K562 (cell line): ENCODE results near the gene MICU2. TPM values are rescaled to one million over a fixed set of nuclear protein-coding genes. Genes with fewer than 3 reads are reported as not detected.
"Not testable (repeated sequence)": the region's sequence is repeated elsewhere in the genome, so short reads cannot be mapped to it uniquely, and the experiment has no call there.

Experiments used
- ATAC-seq: fragments of 200-7000 bp; cut with Tn5 transposase; 3 replicates; pipeline ENCODE4 v1.9.1; 2020; ENCODE audit warnings: moderate library complexity
- BruUV-seq: library from RNA; stranded (reverse); fragments of 400-500 nt; replicated peaks from 2 replicates; lab custom pipeline; 2021; lab: Mats Ljungman, UMichigan
- CTCF ChIA-PET: fragments of 300-600 bp; formaldehyde crosslinking; extraction: SDS; loops from one replicate; lab custom pipeline; 2021; ENCODE audit warnings: low intra/inter-chr PET ratio; lab: Yijun Ruan, JAX
- POLR2A ChIA-PET: fragments of 300-600, 350-650 bp; sonication (Branson Sonifier 250); formaldehyde crosslinking; extraction: SDS; loops from one replicate; lab custom pipeline; 2021; ENCODE audit warnings: antibody characterized with exemption, inconsistent platforms; lab: Yijun Ruan, JAX
- DNase-seq, 4 experiments: peaks; one replicate each; pipeline versions ENCODE4 v3.0.0 to v3.0.0-alpha.2; 2011 to 2018; ENCODE audit warnings: low spot score in 3 of 4, mixed read lengths in 3 of 4; ENCODE audit errors: extremely low read depth in 1 of 4
- FAIRE-seq: peaks from 2 replicates; lab custom pipeline; 2011; peaks lifted over from hg19 to GRCh38; lab: Jason Lieb, UNC
- H2AFZ ChIP-seq: 2 replicates; pipeline ENCODE4 v1.6.0; 2011; ENCODE audit warnings: low read depth, low read length, control low read depth, inconsistent platforms
- H3K27ac ChIP-seq: fragments of 200-600 bp; 3 replicates; pipeline ENCODE4 v1.8.0; 2011; ENCODE audit warnings: low read depth, mild to moderate bottlenecking, control low read depth, inconsistent platforms, low read length, moderate library complexity, mixed read lengths; ENCODE audit errors: extremely low read depth
- H3K27me3 ChIP-seq, 2 experiments: fragments of 300-600 bp in 1 of 2; 2 replicates in 1 of 2; 3 replicates in 1 of 2; pipeline versions ENCODE4 v1.6.0 to v1.8.0; 2011; ENCODE audit warnings: inconsistent platforms in 2 of 2, low read length in 2 of 2, mild to moderate bottlenecking in 1 of 2, mixed read lengths in 1 of 2, moderate library complexity in 1 of 2; ENCODE audit not compliant: control insufficient read depth in 2 of 2, insufficient read depth in 2 of 2
- H3K36me3 ChIP-seq: fragments of 300-600 bp; 3 replicates; pipeline ENCODE4 v1.8.0; 2011; ENCODE audit warnings: mild to moderate bottlenecking, low read length, inconsistent platforms; ENCODE audit not compliant: control insufficient read depth, insufficient read depth
- H3K4me1 ChIP-seq, 2 experiments: fragments of 200-600 bp in 1 of 2; replicated peaks in 1 of 2; 2 replicates in 1 of 2; 3 replicates in 1 of 2; pipeline versions ENCODE4 v1.5.1 to v1.8.0; 2011; ENCODE audit warnings: inconsistent platforms in 2 of 2, low read length in 2 of 2, mild to moderate bottlenecking in 1 of 2, mixed read lengths in 1 of 2, moderate library complexity in 1 of 2; ENCODE audit not compliant: control insufficient read depth in 2 of 2, insufficient read depth in 2 of 2
- H3K4me2 ChIP-seq: 2 replicates; pipeline ENCODE4 v1.6.1; 2011; ENCODE audit warnings: low read length, control low read depth, inconsistent platforms, mixed read lengths; ENCODE audit not compliant: insufficient read depth
- H3K4me3 ChIP-seq: fragments of 200-600 bp; sonication (generic), shearing (Covaris generic); 2 replicates; pipeline ENCODE4 v1.5.1; 2016; ENCODE audit warnings: control low read depth, inconsistent platforms
- H3K79me2 ChIP-seq: fragments of 200-600 bp; 3 replicates; pipeline ENCODE4 v1.8.0; 2011; ENCODE audit warnings: low read length, inconsistent platforms; ENCODE audit not compliant: control insufficient read depth, insufficient read depth
- H3K9ac ChIP-seq, 2 experiments: 2 replicates each; pipeline versions ENCODE4 v1.6.0 to v1.6.1; 2011; ENCODE audit warnings: low read depth in 2 of 2, low read length in 2 of 2, control low read depth in 1 of 2, inconsistent platforms in 1 of 2, mild to moderate bottlenecking in 1 of 2, mixed read lengths in 1 of 2; ENCODE audit not compliant: insufficient read depth in 1 of 2
- H3K9me1 ChIP-seq: one replicate; pipeline ENCODE4 v1.6.0; 2011; ENCODE audit warnings: inconsistent platforms, mild to moderate bottlenecking, low read length, moderate library complexity; ENCODE audit not compliant: control insufficient read depth, insufficient read depth
- H3K9me3 ChIP-seq: replicated peaks from 2 replicates; pipeline ENCODE4 v1.5.1; 2011; ENCODE audit warnings: low read depth, low read length, inconsistent platforms; ENCODE audit not compliant: control insufficient read depth, insufficient read depth
- H4K20me1 ChIP-seq: replicated peaks from 2 replicates; pipeline ENCODE4 v1.6.1; 2011; ENCODE audit warnings: low read length, inconsistent platforms, mixed read lengths; ENCODE audit not compliant: control insufficient read depth, insufficient read depth
- TAL1 ChIP-seq: fragments of 450-650 bp; IDR thresholded peaks from 2 replicates; pipeline ENCODE4 v1.6.1; 2016; ENCODE audit warnings: mild to moderate bottlenecking
- TRIM24 ChIP-seq, 2 experiments: fragments of 450-650 bp; IDR thresholded peaks; 2 replicates each; pipeline ENCODE4 v1.6.1; 2016
- ZBTB1 ChIP-seq: sonication (generic); formaldehyde crosslinking; IDR thresholded peaks from 2 replicates; pipeline ENCODE4 v1.8.1; 2023; ENCODE audit warnings: missing genetic modification reagents, low read depth, mild to moderate bottlenecking, borderline replicate concordance
- WGBS: fragments of 100-300 bp; shearing (Covaris generic); methylation state at CpG from one replicate; pipeline ENCODE4 v1.1.6; 2016; ENCODE audit warnings: low coverage, mixed read lengths; ENCODE audit not compliant: insufficient coverage; ENCODE audit errors: missing lambda C conversion rate; 5-methylcytosine and 5-hydroxymethylcytosine counted together
- in situ Hi-C: fragments of 300-500 bp; cut with MboI; formaldehyde crosslinking; loops from 4 replicates; pipeline ENCODE4 v1.15.0; 2018; ENCODE audit warnings: inconsistent platforms, mixed read lengths
- intact Hi-C: fragments of 100-400 bp; cut with micrococcal nuclease; formaldehyde crosslinking; loops from 2 replicates; pipeline ENCODE4 v1.14.2; 2022
- polyA plus RNA-seq, 8 experiments: library from polyadenylated mRNA; depleted of rRNA in 4 of 8; stranded (reverse) in 5 of 8; unstranded in 3 of 8; fragments of >200 nt; fragmentation: Nextera tagmentation in 2 of 8; fragmentation: Illumina TruSeq in 1 of 8; extraction: Ambion mirVana in 2 of 8; extraction: Trizol in 1 of 8; gene quantifications; 2 replicates each; pipeline versions ENCODE4 v1.2.1 to v1.2.3, GENCODE V29; 2011 to 2014; ENCODE audit warnings: inconsistent platforms in 1 of 8, missing spikeins in 1 of 8
- total RNA-seq, 7 experiments: library from RNA; depleted of rRNA in 6 of 7; stranded (reverse); fragments of >200 nt in 6 of 7; fragmentation: Illumina TruSeq in 2 of 7; extraction: Trizol in 2 of 7; gene quantifications; 2 replicates each; pipeline versions ENCODE4 v1.2.1 to v1.2.3, GENCODE V29; 2011 to 2021; ENCODE audit warnings: low replicate concordance in 1 of 7
- TF ChIP-seq, protein P1 (sequence below): sonication (generic); formaldehyde crosslinking; IDR thresholded peaks from 2 replicates; pipeline ENCODE4 v1.8.0; 2022; ENCODE audit warnings: missing genetic modification reagents, mild to moderate bottlenecking, moderate library complexity, borderline replicate concordance

MICU2 gene
- total and polyA plus RNA-seq, 9 of the 15 experiments (the other 6 are each of a cell fraction or from before 2014, with no cell fraction given) = 9.1 to 41.8 (median 33.4) TPM

- DNase-seq (no peak), FAIRE-seq (no peak), ATAC-seq (no peak)
- POLR2A ChIA-PET = no interaction called here
- Histone ChIP-seq H4K20me1 (no peaks in the 10 kb centered on the region), H3K9me3 (no peaks in the 10 kb centered on the region), H3K27me3 (no peaks in the 10 kb centered on the region)
- BruUV-seq = no TSS peak
- intact Hi-C loops = no loop called here
- TF ChIP-seq, protein P1, sequence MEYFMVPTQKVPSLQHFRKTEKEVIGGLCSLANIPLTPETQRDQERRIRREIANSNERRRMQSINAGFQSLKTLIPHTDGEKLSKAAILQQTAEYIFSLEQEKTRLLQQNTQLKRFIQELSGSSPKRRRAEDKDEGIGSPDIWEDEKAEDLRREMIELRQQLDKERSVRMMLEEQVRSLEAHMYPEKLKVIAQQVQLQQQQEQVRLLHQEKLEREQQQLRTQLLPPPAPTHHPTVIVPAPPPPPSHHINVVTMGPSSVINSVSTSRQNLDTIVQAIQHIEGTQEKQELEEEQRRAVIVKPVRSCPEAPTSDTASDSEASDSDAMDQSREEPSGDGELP (CRISPR knock-in tag) = no peak
- TF ChIP-seq TAL1 (no peak), TRIM24 (IDR thresholded peaks at IDR 0.05) (no peak), ZBTB1 (CRISPR knock-in tag) (no peak)
- TF ChIP-seq, all 486 proteins: peak for 0
- no peak overlapping the region for H2AFZ ChIP-seq
- peaks cover 7% of the 10 kb centered on the region; the same call in 1 of the 3 replicates for H3K36me3 ChIP-seq
- no peak overlapping the region for H3K4me3 ChIP-seq
- no peak overlapping the region for H3K9ac ChIP-seq
- no peaks in the 10 kb centered on the region; the same call in 2 of the 3 replicates for H3K79me2 ChIP-seq
- in situ Hi-C loops = no loop called here
- H3K27ac ChIP-seq = no peak overlapping the region
- H3K9me1 ChIP-seq = no peaks in the 10 kb centered on the region
- H3K4me2 ChIP-seq = no peak overlapping the region
- CTCF ChIA-PET = no interaction called here
- no peaks in the 10 kb centered on the region; a peak in 2 of 5 replicates for H3K4me1 ChIP-seq
These were observed 47.9 kb downstream of the MICU2 start for GRCh38 chr13:21556051-21556450.

DNA sequence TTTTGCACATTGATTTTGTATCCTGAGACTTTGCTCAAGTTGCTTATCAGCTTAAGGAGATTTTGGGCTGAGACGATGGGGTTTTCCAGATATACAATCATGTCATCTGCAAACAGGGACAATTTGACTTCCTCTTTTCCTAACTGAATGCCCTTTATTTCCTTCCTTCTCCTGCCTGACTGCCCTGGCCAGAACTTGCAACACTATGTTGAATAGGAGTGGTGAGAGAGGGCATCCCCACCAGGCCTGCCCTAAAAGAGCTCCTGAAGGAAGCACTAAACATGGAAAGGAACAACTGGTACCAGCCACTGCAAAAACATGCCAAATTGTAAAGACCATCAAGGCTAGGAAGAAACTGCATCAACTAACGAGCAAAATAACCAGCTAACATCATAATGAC is 50.7 kb downstream of the MICU2 start:
- H3K27ac ChIP-seq, BruUV-seq, FAIRE-seq, H2AFZ ChIP-seq, POLR2A ChIA-PET, H3K27me3 ChIP-seq, in situ Hi-C loops, H3K9ac ChIP-seq, H3K9me3 ChIP-seq, H3K9me1 ChIP-seq, ATAC-seq, CTCF ChIA-PET, H3K79me2 ChIP-seq, DNase-seq, H3K4me3 ChIP-seq, H4K20me1 ChIP-seq, intact Hi-C loops, H3K36me3 ChIP-seq, H3K4me1 ChIP-seq, H3K4me2 ChIP-seq: not testable (repeated sequence)
- no CpG with 5 or more reads among the region's 2 CpGs for WGBS
